Fibroblast of upper back skin (primary cell): ENCODE results near the gene HTRA3.
A peak's percentile ranks its signal among the peaks of the same experiment; 100 is the strongest.

ENCODE experiments used
- DNase-seq: peaks from one replicate; pipeline ENCODE4 v3.0.0-alpha.2; 2013

Gene HTRA3

DNA sequence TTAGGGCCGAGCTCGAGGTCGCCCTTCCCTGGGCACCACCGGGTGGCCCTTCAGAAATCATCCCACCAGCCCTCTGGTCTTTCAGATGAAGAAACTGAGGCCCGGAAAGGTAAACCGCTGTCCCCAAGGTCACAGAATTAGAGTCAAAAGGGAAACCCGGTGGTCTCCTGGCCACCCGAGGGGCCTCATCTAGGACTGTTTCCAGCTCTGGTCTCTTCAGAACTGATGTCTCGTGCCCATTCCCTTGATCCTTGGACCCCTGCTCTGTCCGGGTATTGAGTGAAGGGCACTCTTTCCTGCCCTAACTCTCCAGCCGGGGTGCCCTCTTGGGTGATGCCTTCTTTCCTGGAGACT lies 841 bp downstream of the HTRA3 start:
- DNase-seq, result no peak

DNA sequence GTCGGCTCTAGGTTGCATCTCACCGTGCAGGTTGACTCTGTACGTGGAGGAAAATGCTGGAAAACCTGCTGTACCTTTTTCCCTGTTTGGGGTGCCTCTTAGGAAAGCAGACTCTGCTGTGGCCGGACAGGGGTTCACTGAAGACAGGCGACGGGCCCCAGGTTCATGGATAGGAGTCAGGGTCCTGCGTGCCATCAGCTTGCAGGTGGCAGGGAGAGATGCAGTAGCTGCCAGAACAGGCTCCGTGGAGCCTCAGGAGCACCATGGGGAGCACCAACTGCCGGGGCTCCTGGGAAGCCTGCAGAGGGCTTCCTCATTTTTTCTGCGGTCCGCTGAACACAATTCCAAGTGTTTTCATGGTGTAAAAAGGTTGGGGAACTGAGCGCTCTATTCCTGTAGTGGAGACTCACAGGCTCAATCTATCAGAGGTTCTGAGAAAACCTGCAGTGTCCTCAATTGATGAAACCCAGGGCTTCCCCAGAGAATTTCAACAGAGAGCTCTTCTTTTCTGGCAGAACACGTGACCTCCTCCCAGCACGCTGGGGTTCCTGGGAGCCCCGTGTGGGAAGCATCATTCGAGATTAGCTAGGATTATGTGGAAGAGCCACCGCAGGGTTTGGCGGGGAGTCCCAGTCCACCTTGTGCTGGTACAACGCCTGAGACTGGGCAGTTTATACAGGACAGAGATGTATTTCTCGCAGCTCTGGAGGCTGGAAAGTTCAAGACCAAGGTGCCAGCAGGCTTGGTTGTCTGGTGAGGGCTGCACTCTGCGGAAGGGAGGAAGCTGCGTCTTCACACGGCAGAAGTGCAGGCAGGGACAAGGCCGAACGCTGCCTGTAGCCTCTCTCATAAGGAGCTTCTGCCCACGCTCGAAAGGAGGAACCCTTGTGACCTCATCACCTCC lies 1.6 kb downstream of the HTRA3 start:
- DNase-seq, result no peak

DNA sequence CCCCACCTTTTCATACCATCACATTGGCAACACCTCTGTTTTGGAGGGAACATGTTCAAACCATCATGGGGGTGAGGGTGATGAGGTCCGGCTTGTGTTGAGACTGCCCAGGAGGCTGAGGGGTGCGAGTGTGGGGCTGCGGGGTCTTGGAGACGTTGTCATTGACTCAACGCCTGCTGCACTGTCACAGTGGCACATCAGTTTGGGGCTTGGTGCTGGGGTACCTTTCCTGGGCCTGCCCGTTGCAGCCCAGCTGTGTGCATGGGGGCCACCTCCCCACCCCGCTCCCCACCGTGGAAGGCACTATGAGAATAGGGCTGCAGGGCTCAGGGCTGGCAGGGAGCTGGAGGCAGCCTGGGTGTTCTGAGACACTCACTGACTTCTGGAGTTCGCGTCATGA lies 2.3 kb downstream of the HTRA3 start:
- DNase-seq, result no peak

DNA sequence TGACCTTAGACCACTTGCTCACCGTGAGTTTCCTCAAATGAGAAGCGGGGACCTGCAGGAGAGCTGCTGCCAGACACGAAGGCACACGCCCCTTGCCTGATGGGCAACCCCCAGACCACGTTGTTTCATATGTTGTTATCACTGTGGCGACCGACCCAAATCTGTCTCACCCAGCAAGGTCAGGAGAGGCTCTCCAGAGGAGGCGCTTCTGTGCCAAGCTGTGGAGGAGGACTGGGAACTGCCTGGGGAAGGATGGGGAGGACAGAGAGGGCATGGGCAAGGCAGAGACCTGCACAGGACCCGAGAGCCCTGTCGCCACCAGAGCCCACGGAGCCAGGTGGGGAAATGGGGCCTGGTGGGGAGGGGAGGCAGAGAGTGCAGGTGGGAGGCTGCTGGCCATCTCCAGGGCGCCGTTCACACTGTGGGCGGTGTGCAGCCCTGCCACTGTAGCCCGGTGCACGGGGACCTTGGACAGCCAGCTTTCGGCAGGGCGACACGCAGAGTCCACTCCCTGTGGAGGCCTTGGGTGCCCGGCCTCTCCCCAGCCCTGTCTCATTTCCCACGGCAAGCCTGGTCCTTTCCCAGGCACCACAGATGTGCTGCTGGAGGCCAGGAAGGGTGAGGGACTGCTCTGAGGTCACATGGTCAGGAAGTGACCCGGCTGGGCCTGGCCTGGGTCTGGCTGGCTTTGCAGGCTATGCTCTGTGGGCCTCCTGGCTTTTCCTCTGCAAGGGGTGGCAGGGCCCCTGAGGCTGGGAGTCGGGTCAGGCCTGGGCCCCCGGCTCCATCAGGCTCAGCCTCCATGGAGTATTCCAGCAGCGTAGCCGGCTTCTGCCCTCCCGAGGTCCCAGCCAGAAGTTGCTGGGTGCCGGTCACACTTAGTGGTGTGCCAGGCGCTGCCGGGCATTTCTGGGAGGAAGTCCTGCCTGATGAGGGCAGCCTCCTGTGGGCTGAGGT lies 3.2 kb downstream of the HTRA3 start:
- no peak for DNase-seq

DNA sequence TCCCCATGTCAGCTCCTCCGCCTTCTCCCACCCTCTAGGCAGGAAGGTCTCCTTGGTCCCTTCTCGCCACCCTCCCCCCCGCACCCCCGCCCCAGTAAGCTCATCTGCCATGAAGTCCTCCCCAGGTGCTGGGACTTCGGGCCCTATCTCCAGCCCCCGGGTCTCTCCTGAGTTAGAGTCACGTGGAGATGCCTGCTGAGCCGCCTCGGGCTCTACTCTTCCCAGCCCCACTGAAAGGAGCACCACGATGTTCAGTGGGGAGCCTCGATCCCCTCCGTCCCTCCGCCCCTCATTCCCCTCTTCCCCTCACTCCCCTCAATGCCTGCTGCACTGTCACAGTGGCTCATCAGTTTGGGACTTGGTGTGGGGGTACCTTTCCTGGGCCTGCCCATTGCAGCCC lies 3.9 kb downstream of the HTRA3 start:
- no peak for DNase-seq

DNA sequence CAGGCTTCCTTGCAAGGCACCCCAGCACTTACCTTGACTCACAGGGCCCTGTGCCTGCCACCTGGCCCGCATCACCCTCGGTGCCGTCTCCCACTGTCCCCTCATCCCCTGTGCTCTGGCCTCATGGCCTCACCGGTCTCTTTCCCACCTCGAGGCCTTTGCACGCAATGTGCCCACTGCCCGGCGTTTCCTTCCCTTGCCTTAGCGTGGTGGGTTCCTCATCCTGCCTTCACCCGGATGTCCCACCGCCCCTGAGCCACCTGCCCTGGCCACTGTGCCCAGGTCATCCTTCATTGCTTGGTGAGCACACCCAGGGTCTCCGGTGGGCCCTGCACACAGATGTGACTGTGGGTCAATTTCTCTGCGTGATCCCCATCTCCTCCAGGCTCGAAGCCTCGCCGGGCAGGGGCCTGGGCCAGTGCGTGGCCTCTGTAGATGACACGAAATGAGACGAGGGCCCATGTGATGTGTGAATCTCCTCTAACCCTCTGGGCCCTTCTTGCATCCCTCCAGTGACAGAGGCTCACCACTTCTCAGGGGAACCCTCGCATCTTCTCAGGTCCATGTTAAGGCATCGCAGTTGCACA lies 4.6 kb downstream of the HTRA3 start:
- no peak for DNase-seq

DNA sequence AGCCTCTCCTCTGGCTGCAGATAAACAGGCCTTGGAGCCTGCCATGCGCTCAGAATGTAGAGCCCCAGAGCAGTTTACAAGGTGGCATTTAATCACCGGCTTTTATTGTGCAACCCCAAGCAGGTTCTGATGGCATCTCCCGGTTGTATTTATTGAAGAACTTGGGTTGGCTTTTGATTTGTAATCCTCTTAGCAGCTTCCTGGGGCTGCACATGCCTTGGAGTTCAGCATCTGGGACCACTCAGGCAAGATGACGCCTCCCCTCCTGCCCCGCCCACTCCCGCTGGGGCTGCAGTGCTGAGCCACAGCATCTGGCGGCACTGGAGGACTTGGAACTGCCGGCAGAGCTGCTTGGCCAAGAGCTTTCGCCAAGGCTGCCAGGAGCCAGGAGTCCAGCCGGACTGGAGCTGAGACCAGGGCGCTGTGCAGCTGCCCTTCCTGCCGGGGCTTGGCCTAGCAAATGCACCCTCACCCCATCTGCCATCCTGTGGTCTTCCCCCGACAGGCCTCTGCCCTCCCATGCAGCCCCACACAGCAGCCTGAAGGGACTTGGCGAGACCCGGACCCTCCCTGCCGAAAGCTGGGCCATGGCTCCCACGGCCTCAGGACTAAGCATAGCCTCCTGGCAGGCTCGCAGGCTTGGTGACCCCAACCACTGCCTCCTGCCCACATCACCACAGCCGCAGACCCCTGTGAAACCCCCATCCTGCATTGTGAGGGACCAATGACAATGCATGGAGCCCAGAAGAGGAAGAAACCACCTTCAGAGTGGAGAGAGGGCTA lies 5.4 kb downstream of the HTRA3 start:
- DNase-seq, result peak; percentile 94

DNA sequence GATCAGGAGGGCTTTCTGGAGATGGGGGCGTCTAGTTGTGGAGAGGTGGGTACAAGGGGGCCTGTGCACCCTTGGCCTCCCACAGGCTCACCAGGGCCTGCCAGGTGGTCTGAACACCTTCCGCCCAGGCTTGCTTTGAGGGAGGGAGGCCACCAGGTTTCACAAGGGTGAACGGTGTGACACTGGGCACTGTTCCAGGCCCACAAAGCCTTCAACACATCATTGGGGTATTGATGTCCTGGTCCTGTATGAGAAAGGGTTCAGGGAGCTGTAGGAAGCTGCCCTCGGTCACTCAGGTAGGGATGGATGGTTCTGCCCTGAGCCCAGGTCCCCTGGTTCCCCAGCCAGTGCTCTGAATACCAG lies 6.0 kb downstream of the HTRA3 start:
- no peak for DNase-seq

DNA sequence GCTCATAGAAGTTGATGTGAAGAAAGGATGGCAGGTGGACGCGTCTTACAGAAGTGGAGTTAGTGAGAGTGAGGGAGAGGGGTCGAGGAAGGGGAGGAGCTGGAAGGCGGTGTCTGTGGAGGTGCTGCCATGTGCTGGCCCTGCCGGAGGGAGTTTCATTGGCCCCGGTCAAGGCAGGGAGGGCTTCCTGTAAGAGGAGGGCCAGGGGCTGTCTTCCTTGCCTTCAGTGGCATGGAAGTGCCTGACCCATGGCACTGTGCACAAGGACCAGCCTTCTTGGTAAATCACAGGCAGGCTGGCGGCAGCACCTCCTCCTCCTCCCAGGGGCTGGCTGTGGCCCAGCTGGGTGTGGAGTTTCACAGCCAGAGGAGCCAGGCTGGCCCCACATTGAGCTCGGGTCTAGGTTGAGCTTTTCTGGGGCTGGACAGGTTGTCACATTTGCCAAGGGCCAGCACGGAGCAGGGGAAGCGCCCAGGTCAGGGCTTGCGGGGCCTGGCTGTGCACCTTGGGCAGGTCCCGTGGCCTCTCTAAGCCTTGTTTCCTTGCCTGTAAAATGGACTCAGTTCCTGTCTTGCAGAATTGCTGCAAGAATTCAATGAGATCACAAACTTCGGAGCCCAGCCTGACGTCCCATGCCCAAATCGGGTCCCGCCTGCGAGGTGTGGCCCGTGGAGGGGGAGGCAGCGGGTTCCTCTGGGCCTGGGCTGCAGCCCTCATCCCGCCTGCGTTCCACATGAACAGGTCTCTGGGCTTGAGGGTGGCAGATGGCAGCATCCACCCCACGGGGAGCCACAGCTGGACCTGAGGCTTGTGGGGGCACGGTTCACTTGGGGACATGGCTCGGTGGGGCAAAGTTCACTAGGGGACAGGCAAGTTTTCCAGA lies 7.0 kb downstream of the HTRA3 start:
- peak; percentile 33 for DNase-seq

DNA sequence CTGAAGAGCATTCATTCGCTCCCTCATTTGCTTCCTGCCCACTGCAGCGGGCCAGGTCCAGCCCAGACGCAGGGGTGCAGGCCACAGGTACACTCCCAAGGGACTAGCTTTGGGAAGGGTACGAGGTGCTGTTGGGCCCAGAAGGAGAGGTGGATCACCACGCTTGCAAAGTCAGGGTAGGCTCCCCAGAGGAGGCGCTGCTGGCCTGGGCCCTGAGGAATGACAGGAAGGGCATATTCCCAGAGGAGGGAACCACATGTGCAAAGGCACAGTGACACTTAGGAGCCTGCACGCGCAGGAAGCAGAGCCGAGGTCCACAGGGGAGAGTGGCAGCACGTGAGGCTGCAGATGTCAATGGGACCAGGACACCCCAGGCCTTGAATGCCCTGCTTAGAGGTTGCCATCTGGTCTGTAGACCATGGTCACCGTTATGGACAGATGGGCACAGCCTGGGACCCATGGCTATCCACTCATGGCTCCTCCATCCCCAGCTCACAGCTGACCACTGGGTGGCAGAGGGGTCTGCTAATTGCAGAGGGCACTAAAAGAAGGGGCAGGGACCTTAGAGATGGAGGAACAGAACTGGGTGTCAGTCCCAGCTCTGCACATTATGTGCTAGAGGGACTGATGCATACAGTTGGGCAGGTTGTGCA lies 7.9 kb downstream of the HTRA3 start:
- DNase-seq, result no peak

DNA sequence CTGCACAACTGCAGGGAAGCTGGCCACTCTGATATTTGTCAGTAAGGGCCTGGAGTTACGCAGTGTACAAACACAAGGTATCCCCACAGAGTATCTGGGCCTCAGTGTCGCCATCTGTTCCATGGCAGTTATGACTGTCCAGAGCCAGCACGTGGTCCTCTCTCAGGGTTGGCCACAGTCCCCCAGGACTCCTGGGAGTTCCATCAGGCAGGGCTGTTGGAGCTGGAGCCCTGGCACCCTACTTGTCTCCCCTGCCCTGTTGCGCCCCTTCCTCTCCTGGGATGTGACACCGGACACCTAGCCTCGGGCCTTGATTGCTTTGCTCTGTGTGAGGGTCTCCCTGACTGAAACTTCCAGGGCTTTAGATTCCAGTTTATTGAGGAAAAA lies 8.4 kb downstream of the HTRA3 start:
- DNase-seq, result no peak

DNA sequence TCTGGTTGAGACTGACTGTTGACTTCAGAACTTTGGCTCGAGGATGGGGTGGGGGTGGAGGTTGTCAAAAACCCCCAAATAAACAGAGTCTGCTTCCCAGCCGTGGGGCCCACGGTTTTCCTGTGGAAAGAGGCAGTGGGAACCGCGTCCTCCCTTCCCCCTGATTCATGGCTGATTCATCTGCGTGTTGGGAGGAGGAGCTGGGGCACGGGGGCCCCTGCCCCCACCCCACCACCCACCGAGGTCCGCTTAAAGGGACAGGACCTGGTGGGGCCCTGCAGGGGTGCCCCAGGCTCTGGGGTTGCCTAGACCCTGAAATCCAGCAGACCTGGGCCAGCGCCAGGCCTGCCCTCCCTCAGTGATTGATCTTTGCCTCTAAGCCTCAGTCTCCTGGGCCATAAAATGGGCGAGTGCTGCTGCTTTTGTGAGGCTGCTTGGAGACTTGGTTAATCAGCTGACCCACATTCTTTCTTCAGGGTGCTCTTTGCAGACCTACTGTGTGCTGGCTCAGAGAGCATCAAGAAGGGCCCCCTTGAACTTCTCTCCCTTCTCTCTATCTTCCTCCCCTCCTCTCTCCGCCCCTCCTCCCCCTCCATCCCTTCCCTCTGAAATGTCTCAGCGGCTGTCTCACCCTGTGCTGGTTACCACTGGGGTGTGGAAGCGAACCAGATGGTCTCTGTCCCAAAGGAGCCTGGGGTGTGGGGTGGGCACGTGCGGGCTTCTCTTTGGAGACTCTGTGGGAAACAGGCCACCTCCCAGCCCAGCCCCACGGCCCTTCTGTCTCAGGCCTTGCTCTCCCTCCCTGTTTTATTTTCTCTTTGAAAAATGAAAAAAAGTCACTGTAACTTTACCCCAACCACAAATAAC lies 9.1 kb downstream of the HTRA3 start:
- DNase-seq, result peak; percentile 97

DNA sequence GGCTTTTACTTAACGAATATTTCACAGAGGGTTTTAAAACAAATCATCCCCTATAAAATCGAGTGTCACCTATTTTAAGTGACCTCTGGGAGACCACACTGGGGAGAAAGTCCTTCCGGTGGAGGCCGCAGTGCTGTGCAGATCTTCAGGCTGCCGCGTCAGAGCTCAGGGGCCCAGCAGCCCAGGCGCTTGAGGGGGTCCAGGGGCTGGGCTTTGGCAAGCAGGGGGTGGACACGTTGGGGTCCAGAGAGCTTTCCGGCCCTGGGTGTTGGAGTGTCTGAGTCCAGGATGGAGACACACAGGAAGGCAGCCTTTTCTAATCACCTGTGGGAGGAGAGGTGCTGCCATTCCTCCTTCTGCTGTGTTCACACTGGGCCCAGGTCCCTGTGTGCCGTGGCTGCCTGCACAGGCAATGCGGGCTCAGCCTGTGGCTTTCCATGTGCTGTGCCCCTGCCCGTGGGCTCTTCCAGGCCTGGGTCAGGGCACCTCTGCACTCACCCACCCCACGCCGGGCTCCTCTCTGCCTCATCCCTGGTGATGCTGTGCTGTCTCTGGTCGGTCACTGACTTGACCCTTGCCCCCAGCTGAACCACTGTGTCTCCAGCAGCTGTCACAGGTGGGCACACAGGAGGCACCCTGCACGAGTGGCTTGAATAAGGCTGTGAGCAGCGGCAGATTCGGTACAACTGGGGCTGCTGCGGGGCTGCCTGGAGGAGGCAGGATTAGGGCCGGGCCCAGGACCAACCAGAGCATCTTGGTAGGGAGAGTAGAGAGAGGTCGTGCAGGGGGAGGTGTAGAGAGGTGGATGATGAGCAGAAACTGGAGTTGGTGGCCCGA lies 10.0 kb downstream of the HTRA3 start:
- no peak for DNase-seq

DNA sequence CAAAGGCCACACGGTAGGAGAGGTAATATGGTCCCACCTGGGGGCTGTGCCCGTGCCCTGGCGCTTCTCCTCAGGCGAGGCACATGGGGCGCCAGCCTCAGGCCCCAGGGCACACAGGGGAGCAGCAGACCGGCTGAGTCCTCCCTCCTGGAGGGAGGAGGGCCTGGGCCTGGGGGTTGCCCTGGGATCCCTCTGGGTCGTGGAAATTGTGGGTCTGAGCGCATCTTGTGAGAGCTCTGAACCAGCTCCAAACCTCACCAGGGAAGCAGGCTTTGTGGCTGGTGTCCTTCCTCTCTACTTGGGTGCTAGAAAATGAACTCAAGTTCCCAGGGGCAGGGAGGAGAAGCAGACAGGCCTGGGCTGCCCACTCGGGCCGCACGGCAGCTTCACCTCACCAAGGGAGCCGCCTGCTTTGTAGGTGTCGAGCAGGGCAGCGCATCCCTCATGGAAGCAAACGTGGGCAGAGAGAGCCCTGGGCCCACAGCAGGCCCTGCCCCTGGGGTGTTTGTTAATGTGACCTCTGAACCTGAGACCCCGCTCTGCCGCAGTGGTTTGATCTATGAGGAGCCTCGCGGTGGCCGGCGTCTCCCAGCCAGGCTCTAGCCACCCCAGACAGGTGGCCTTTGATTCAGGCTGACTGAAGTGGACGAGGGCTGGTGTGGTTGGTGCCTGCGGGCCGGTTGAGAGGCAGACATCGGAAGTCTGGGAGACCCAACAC lies 10.8 kb downstream of the HTRA3 start:
- no peak for DNase-seq

DNA sequence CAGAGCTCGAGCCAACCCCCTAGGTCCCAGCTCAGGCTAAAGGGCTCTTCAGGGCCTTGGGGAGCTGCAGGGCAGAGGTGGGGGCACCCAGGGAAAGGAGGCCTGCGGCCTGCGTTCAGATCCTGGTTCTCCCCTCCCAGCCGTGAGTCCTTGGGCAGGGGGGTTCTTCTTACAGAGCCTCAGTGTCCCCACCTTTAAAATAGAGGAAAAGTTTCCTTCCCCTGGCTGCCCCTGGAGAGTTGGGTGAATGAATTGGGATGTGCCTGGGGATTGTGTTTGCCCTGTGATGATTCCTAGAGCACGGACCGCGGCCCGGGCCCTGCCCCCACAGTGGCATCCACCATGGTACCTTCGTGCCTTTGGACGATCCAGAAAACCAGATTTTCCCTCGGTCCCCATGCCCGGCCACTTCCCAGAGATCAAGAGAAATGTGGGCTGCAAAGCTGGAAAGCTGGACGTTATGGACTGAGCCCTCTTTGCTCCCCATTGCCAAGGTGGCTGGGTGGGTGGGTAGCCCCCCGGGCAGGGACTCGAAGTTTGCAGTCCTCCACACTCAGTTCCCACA lies 11.4 kb downstream of the HTRA3 start:
- DNase-seq, result no peak

DNA sequence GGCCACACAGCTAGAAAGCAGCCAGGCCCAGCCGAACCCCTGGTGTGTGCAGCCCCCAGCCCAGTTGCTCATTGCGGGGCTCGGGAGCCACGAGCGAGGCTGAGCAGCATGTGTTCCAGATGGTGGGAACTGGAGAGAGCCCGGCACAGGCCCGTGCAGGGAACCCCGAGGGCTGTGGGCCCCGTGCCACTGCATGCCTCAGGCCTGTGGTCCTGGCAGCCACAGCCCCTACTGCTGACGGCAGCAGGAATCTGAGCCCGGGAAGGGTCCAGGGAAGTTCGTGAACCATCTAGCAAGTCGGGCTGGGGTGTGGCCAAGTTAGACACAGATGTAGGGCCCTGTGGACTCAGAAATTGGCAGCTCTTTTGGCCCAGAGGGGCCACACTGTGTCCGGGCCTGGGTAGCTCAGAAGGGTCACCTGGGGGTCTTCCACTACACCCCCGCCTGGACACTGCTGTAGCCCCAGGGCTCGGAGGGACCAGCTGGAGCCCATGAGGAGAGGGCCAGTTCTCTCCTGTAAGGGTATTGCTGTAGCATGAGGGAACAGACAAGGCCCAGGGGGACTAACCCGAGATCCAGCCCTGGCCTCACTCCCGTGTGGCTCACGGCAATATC lies 12.1 kb downstream of the HTRA3 start:
- peak; percentile 92 for DNase-seq

DNA sequence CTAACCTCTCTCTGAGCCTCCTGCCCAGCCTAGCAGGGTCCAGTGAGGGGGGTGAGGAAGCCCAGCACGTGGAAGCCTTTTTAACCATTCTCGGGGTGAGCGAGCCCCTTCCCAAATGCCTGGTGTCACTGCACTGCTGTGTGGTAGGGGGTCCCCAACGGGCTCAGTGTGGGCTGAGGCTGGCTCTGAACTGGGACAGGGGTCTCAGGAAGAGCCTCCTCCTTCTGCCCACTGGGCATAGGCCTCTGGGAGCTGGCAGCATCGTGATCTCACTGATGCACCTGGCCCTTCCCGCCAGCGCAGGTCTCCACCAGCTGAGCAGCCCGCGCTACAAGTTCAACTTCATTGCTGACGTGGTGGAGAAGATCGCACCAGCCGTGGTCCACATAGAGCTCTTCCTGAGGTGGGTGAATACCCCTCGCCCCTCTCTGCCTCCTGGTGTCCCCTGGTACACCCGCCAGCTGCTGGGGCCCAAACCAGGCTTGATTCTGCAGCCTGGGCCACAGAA lies 12.6 kb downstream of the HTRA3 start:
- DNase-seq, result no peak

DNA sequence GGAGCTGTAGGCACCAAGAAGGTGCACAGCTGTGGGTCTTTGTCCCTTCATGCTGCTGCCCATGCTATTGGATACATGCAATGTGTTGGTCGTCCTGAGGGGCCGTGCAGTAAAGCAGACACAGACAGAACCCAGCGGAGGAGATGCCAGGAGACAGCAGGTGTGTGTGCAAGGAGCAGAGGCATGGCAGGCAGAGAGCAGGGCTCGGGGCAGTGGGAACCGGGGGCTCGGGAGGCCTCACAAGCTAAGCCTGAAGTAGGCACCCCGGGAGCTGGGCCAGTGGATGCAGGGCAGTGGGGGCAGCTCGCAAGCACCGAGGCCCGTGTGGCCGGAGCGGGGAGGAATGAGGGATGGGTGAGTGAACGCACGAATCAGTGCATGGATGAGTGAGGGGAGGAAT lies 13.2 kb downstream of the HTRA3 start:
- no peak for DNase-seq
